ENCODE data around the gene NAA38. TPM values are rescaled to one million over a fixed set of nuclear protein-coding genes. Genes with fewer than 3 reads are reported as not detected.

Gene NAA38
- total and polyA plus RNA-seq, 4 donors = 44.1 to 143 (median 79.4) TPM

DNA sequence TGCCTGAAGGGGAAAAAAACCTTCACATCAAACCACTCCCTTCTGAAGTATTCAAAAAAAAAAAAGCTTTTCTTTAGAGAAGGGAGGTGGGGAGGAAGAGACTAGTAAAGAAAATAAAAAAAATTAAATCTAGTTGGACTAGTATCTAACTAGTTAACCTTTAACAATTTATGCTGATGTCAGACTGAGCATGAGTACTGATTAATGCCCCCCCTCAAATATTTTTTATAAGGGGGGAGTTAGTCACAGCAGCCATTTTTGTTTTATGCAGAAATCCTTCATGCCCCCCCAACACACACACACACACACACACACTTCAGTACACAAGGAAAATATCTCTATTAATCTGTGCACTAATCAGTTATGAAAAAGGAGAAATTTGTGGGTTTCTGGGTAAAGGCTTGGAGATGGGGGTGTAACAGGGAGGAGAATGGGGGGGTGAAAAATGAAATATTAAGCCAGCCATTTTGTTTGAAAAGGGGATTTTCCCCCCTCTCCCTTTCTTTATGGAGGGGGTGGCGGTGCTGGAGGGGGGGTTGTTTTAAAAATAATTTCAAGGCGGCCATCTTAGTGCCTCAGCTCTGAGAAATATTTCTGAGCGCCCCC is 26.5 kb upstream of the NAA38 start:
- 1 to 3% methylated on average over 3 of the region's 3 CpGs for WGBS, 2 donors
- Histone ChIP-seq H3K9me3 (ENCODE audit: control insufficient read depth, low read length) (no peaks in the 10 kb centered on the region), H3K27ac (ENCODE audit: low read depth in 1 of 2, low read length in 2 of 2) (no peak overlapping the region), H3K4me3 (ENCODE audit: low read length in 2 of 2) (peak overlapping the region in 1 of 2 donors; percentile 91), H3K4me1 (ENCODE audit: control insufficient read depth in 1 of 2, insufficient read depth in 2 of 2, low read length in 2 of 2) (peaks cover 0 to 3% of the 10 kb centered on the region in 2 donors), H3K36me3 (ENCODE audit: control insufficient read depth in 1 of 2, insufficient read depth in 2 of 2, low read length in 1 of 2) (peaks cover 0 to 4% of the 10 kb centered on the region in 2 donors), H3K27me3 (ENCODE audit: control insufficient read depth in 1 of 2, insufficient read depth in 2 of 2, low read length in 1 of 2) (no peaks in the 10 kb centered on the region)
- no peak for ATAC-seq (ENCODE audit: low FRiP score)
- no peak for DNase-seq
- intact Hi-C loops (cut with DNase I) = no loop called here

DNA sequence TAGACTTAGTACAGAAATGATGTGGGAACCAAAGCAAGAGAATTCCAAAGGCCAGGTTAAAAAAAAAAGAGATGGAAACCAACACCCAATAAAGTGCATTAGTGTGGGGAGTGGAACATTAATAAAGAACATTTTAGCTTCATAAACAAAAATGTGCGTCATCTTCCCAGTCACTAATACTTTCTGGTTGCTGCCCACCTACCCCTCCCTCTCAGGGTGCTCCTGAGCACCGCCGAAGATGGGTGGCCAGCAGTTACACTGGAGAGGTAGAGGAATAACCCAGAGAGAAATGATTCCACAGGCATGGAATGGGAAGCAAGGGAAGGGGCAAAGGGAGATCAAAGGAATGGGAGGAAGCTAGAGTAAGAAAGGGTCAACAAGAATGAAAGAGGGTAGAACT is 25.3 kb upstream of the NAA38 start:
- no peaks in the 10 kb centered on the region for H3K27me3 ChIP-seq (ENCODE audit: control insufficient read depth in 1 of 2, insufficient read depth in 2 of 2, low read length in 1 of 2)
- peaks cover 0 to 3% of the 10 kb centered on the region in 2 donors for H3K4me1 ChIP-seq (ENCODE audit: control insufficient read depth in 1 of 2, insufficient read depth in 2 of 2, low read length in 2 of 2)
- H3K27ac ChIP-seq (ENCODE audit: low read depth in 1 of 2, low read length in 2 of 2) = no peak overlapping the region
- DNase-seq (no peak), ATAC-seq (ENCODE audit: low FRiP score) (no peak)
- 81 to 86% methylated on average over 3 of the region's 3 CpGs for WGBS, 2 donors
- intact Hi-C loops (cut with DNase I) = no loop called here
- H3K36me3 ChIP-seq (ENCODE audit: control insufficient read depth in 1 of 2, insufficient read depth in 2 of 2, low read length in 1 of 2) = peaks cover 0 to 4% of the 10 kb centered on the region in 2 donors
- H3K9me3 ChIP-seq (ENCODE audit: control insufficient read depth, low read length) = no peaks in the 10 kb centered on the region
- no peak overlapping the region for H3K4me3 ChIP-seq (ENCODE audit: low read length in 2 of 2)

DNA sequence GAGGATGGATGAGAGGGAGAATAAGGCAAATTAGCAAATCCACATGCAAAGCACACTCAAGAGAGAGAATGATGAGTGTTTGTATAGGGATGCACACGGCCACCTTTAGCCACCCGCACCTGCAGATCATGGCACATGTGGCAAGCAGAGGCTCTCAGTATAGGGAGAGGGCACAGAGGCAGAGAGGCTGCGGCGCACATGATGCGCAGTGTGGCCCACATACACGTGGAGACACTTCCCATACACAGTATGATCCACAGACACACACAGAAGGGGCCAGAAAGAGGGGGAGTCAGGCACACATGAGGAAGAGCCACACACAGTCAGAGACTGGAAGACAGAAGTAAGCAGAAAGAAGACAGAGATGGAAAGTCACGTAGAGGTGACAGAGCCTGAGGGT is 24.7 kb upstream of the NAA38 start:
- H3K9me3 ChIP-seq (ENCODE audit: control insufficient read depth, low read length) = no peaks in the 10 kb centered on the region
- 72 to 80% methylated on average over 7 of the region's 7 CpGs for WGBS, 2 donors
- H3K27ac ChIP-seq (ENCODE audit: low read depth in 1 of 2, low read length in 2 of 2) = no peak overlapping the region
- H3K4me3 ChIP-seq (ENCODE audit: low read length in 2 of 2) = no peak overlapping the region
- ATAC-seq (ENCODE audit: low FRiP score) = no peak
- H3K4me1 ChIP-seq (ENCODE audit: control insufficient read depth in 1 of 2, insufficient read depth in 2 of 2, low read length in 2 of 2) = peaks cover 0 to 3% of the 10 kb centered on the region in 2 donors
- H3K36me3 ChIP-seq (ENCODE audit: control insufficient read depth in 1 of 2, insufficient read depth in 2 of 2, low read length in 1 of 2) = peaks cover 0 to 4% of the 10 kb centered on the region in 2 donors
- H3K27me3 ChIP-seq (ENCODE audit: control insufficient read depth in 1 of 2, insufficient read depth in 2 of 2, low read length in 1 of 2) = no peaks in the 10 kb centered on the region
- no peak for DNase-seq
- intact Hi-C loops (cut with DNase I) = no loop called here

DNA sequence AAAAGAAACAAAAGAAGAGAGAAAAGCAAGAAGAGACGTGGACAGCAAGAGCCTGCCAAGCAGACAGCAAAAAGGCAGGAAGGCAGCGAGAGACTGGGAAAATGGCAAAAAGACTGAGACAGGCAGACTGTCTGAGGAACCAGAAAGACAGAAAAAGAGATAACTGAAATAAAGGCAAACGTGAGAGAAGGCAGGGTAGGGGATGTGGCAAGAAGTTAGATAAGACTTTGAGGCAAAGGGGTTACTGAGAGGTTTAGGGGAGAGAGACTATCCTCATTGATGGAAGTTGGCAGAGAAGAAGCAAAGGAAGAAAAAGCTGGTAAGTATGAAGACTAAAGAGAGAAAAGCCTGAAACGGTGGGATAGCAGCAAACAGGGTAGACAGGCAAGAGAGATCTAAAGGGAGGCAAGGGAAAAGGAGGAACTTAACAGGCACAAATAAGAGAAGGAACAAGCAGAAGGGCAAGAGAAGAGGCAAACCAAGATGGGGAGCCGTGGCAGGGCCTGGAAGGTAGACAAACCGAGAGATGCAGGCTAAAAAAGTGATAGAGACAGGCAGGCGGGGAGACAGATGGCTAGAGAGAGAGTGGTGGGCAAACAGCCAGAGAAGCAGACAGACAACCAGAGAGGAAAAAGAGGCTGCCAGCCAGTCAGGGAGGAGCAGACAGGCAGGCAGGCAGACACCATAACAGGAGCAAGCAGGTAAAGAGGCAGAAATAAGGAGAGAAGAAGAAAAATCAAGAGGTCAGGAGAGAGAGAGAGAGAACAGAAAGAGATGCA is 24.1 kb upstream of the NAA38 start:
- DNase-seq = no peak
- Histone ChIP-seq H3K4me1 (ENCODE audit: control insufficient read depth in 1 of 2, insufficient read depth in 2 of 2, low read length in 2 of 2) (peaks cover 0 to under 1% of the 10 kb centered on the region in 2 donors), H3K27ac (ENCODE audit: low read depth in 1 of 2, low read length in 2 of 2) (no peak overlapping the region), H3K4me3 (ENCODE audit: low read length in 2 of 2) (no peak overlapping the region), H3K27me3 (ENCODE audit: control insufficient read depth in 1 of 2, insufficient read depth in 2 of 2, low read length in 1 of 2) (no peaks in the 10 kb centered on the region), H3K36me3 (ENCODE audit: control insufficient read depth in 1 of 2, insufficient read depth in 2 of 2, low read length in 1 of 2) (peaks cover 0 to 4% of the 10 kb centered on the region in 2 donors), H3K9me3 (ENCODE audit: control insufficient read depth, low read length) (no peaks in the 10 kb centered on the region)
- no peak for ATAC-seq (ENCODE audit: low FRiP score)
- 44 to 55% methylated on average over 7 of the region's 7 CpGs for WGBS, 2 donors
- intact Hi-C loops (cut with DNase I) = no loop called here

- H3K4me1 ChIP-seq (ENCODE audit: control insufficient read depth in 1 of 2, insufficient read depth in 2 of 2, low read length in 2 of 2) = no peaks in the 10 kb centered on the region
- no peak for DNase-seq
- no peak overlapping the region for H3K27ac ChIP-seq (ENCODE audit: low read depth in 1 of 2, low read length in 2 of 2)
- no peaks in the 10 kb centered on the region for H3K27me3 ChIP-seq (ENCODE audit: control insufficient read depth in 1 of 2, insufficient read depth in 2 of 2, low read length in 1 of 2)
- no peak for ATAC-seq (ENCODE audit: low FRiP score)
- no peaks in the 10 kb centered on the region for H3K9me3 ChIP-seq (ENCODE audit: control insufficient read depth, low read length)
- intact Hi-C loops (cut with DNase I) = no loop called here
- 79 to 80% methylated on average over 3 of the region's 3 CpGs for WGBS, 2 donors
- H3K36me3 ChIP-seq (ENCODE audit: control insufficient read depth in 1 of 2, insufficient read depth in 2 of 2, low read length in 1 of 2) = peaks cover 0 to 4% of the 10 kb centered on the region in 2 donors
- no peak overlapping the region for H3K4me3 ChIP-seq (ENCODE audit: low read length in 2 of 2)
Measured at GRCh38 chr17:7880076-7880868, 22.9 kb upstream of the NAA38 start.

GRCh38 chr17:7878234-7878633 is 20.9 kb upstream of the NAA38 start:
- Histone ChIP-seq H3K27ac (ENCODE audit: low read depth in 1 of 2, low read length in 2 of 2) (no peak overlapping the region), H3K9me3 (ENCODE audit: control insufficient read depth, low read length) (no peaks in the 10 kb centered on the region), H3K36me3 (ENCODE audit: control insufficient read depth in 1 of 2, insufficient read depth in 2 of 2, low read length in 1 of 2) (peaks cover 3 to 4% of the 10 kb centered on the region in 2 donors), H3K4me1 (ENCODE audit: control insufficient read depth in 1 of 2, insufficient read depth in 2 of 2, low read length in 2 of 2) (no peaks in the 10 kb centered on the region), H3K4me3 (ENCODE audit: low read length in 2 of 2) (no peak overlapping the region), H3K27me3 (ENCODE audit: control insufficient read depth in 1 of 2, insufficient read depth in 2 of 2, low read length in 1 of 2) (no peaks in the 10 kb centered on the region)
- ATAC-seq (ENCODE audit: low FRiP score) (no peak), DNase-seq (no peak)
- 93 to 96% methylated on average over 7 of the region's 7 CpGs for WGBS, 2 donors
- intact Hi-C loops (cut with DNase I) = no loop called here

- DNase-seq (no peak), ATAC-seq (ENCODE audit: low FRiP score) (no peak)
- 86 to 89% methylated on average over 2 of the region's 2 CpGs for WGBS, 2 donors
- no peaks in the 10 kb centered on the region for H3K4me1 ChIP-seq (ENCODE audit: control insufficient read depth in 1 of 2, insufficient read depth in 2 of 2, low read length in 2 of 2)
- peaks cover 3 to 4% of the 10 kb centered on the region in 2 donors for H3K36me3 ChIP-seq (ENCODE audit: control insufficient read depth in 1 of 2, insufficient read depth in 2 of 2, low read length in 1 of 2)
- H3K27me3 ChIP-seq (ENCODE audit: control insufficient read depth in 1 of 2, insufficient read depth in 2 of 2, low read length in 1 of 2) = no peaks in the 10 kb centered on the region
- no peak overlapping the region for H3K27ac ChIP-seq (ENCODE audit: low read depth in 1 of 2, low read length in 2 of 2)
- intact Hi-C loops (cut with DNase I) = no loop called here
- H3K9me3 ChIP-seq (ENCODE audit: control insufficient read depth, low read length) = no peaks in the 10 kb centered on the region
- H3K4me3 ChIP-seq (ENCODE audit: low read length in 2 of 2) = no peak overlapping the region
Measured at GRCh38 chr17:7875804-7876370, 18.5 kb upstream of the NAA38 start.

DNA sequence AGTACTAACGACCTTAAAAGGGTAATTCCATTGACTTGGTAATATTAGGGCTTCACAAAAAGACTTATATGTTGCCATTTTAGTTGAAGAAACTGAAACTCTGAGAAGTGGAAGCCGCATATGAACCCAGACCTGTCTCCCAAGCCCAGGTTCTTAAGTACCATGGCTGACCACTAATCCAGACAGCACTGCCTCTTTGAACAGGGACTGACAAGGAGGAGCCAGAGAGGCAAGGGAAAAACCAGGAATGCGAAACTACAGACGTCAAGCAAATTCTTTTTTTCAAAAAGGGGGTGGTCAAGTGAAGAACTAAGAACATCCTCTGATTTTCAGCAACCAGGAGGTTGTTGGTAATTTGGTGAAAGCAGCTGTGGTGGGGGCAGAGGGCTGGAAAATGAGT is 15.7 kb upstream of the NAA38 start:
- no peaks in the 10 kb centered on the region for H3K9me3 ChIP-seq (ENCODE audit: control insufficient read depth, low read length)
- ATAC-seq (ENCODE audit: low FRiP score) = no peak
- WGBS, 2 donors = 74% methylated on average over 4 of the region's 4 CpGs

More for the DNA sequence above, 15.7 kb upstream of the NAA38 start:
- Histone ChIP-seq H3K4me3 (ENCODE audit: low read length in 2 of 2) (no peak overlapping the region), H3K27me3 (ENCODE audit: control insufficient read depth in 1 of 2, insufficient read depth in 2 of 2, low read length in 1 of 2) (no peaks in the 10 kb centered on the region), H3K27ac (ENCODE audit: low read depth in 1 of 2, low read length in 2 of 2) (no peak overlapping the region), H3K36me3 (ENCODE audit: control insufficient read depth in 1 of 2, insufficient read depth in 2 of 2, low read length in 1 of 2) (peaks cover 0 to 3% of the 10 kb centered on the region in 2 donors), H3K4me1 (ENCODE audit: control insufficient read depth in 1 of 2, insufficient read depth in 2 of 2, low read length in 2 of 2) (no peaks in the 10 kb centered on the region)
- intact Hi-C loops (cut with DNase I) = no loop called here
- DNase-seq = no peak
